ENCODE results near the gene MEF2A. TPM values are rescaled to one million over a fixed set of nuclear protein-coding genes. Genes with fewer than 3 reads are reported as not detected.

Gene MEF2A
- total RNA-seq (2021; ENCODE audit: unreplicated experiment) (29.6 TPM), Bru-seq, nascent RNA (percentile 92 among the genes with signal in this experiment), BruChase-seq, experiment 1, labeled RNA remaining after a 6-hour chase (percentile 81 among the genes with signal in this experiment), BruChase-seq, experiment 2, labeled RNA remaining after a 2-hour chase (percentile 82 among the genes with signal in this experiment)
- 15.3 and 15.5 TPM in 2 replicates for polyA plus RNA-seq (2012)
- long read RNA-seq, full-length matches to known transcripts, result 13 of 32 reads
- long read RNA-seq, partial matches to known transcripts, result 8 of 32 reads
- long read RNA-seq, other reads (novel, unspliced or antisense), result 11 of 32 reads

GRCh38 chr15:99565299-99566156 is at the start of gene MEF2A:
TSS of gene MEF2A (plus strand) at chr15:99565984. CDS start at chr15:99633120, 67,136 bp downstream.
- H3K36me3 ChIP-seq (ENCODE audit: control insufficient read depth in 1 of 2, insufficient read depth in 2 of 2, low read length in 2 of 2), result no peaks in the 10 kb centered on the region
- POLR2A ChIA-PET, result interaction anchor here (0.7 to 1.2 kb wide), 2 partner anchors 9 to 11 kb away, joined by 3 to 4 read pairs; no protein-coding TSS in a partner anchor
- H3K79me2 ChIP-seq (ENCODE audit: insufficient read depth, low read length), result peaks cover 42% of the 10 kb centered on the region
- peak within 1 kb of the TSS; percentile 88 for H3K4me2 ChIP-seq (ENCODE audit: low read length)
- DNase-seq (ENCODE audit: low read depth, low spot score) (peak; percentile 84), ATAC-seq (peak; percentile 83)
- no TSS peak for BruUV-seq (replicated peaks)
- H3K9ac ChIP-seq (ENCODE audit: low read length), result peak within 1 kb of the TSS; percentile 72
- RAD21 ChIA-PET (ENCODE audit: low non-redundant PET in 1 of 2, low total read pairs in 2 of 2, uncharacterized antibody in 2 of 2, unreplicated experiment in 2 of 2), result no interaction called here
- peaks cover 8% of the 10 kb centered on the region; the same call in 1 of the 2 replicates for H4K20me1 ChIP-seq (ENCODE audit: insufficient read depth)
- peaks cover 3% of the 10 kb centered on the region; the same call in 1 of the 2 replicates for H3K27me3 ChIP-seq (ENCODE audit: insufficient read depth, low read length)
- H3K27ac ChIP-seq (ENCODE audit: low read depth, low read length), result peak within 1 kb of the TSS; percentile 80
- no peaks in the 10 kb centered on the region for H3K9me2 ChIP-seq (ENCODE audit: insufficient read depth)
- peak within 1 kb of the TSS; percentile 75 for H2AFZ ChIP-seq (ENCODE audit: low read depth, low read length, poor library complexity, severe bottlenecking)
- intact Hi-C loops (cut with micrococcal nuclease), result loop anchor here (5.0 kb wide), 1 partner anchor 137 kb away; no protein-coding TSS in a partner anchor
- peaks cover 6 to 15% of the 10 kb centered on the region in 2 experiments; a peak in 3 of 4 replicates for H3K4me1 ChIP-seq (ENCODE audit: control insufficient read depth in 1 of 2, insufficient read depth in 2 of 2, low read length in 2 of 2)
- CTCF ChIA-PET, result interaction anchor here (0.6 to 0.7 kb wide), 2 partner anchors 118 to 139 kb away, joined by 3 read pairs; no protein-coding TSS in a partner anchor
- H3K9me3 ChIP-seq (ENCODE audit: control insufficient read depth in 1 of 2, insufficient read depth in 1 of 2, low read depth in 1 of 2, low read length in 2 of 2), result no peaks in the 10 kb centered on the region
- H3K4me3 ChIP-seq (replicated peaks in 1 of 2; ENCODE audit: low read depth in 1 of 2, low read length in 2 of 2), result peak within 1 kb of the TSS; percentile 68 to 80
- TF ChIP-seq TCF7L2 (IDR thresholded peaks at IDR 0.05; ENCODE audit: borderline replicate concordance, extremely low read depth, insufficient read depth, insufficient read length), result peak; percentile 45
- 0 out of 2 replicates have a peak, but pooled peaks have one; percentile 77 for TF ChIP-seq CBX3 (IDR thresholded peaks at IDR 0.05; ENCODE audit: low read depth)
- peak; percentile 40 for TF ChIP-seq POLR2A (IDR thresholded peaks at IDR 0.05; ENCODE audit: borderline replicate concordance, extremely low read depth, insufficient read depth, insufficient read length)
- TF ChIP-seq JUND (IDR thresholded peaks at IDR 0.05), result 0 out of 2 replicates have a peak, but pooled peaks have one; percentile 9
- TF ChIP-seq SP1 (IDR thresholded peaks at IDR 0.05; ENCODE audit: low read depth), result peak; percentile 46; the same call in 1 of the 2 replicates
- peak; percentile 45; the same call in 1 of the 2 replicates for TF ChIP-seq ZFX (IDR thresholded peaks at IDR 0.05)
- TF ChIP-seq CTCF (IDR thresholded peaks at IDR 0.05 in 2 of 3, conservative IDR thresholded peaks at IDR 0.05 in 1 of 3; ENCODE audit: borderline replicate concordance in 1 of 3, insufficient read depth in 1 of 3, low read depth in 2 of 3, low read length in 2 of 3), result no peak
- TF ChIP-seq ELF1 (IDR thresholded peaks at IDR 0.05; ENCODE audit: borderline replicate concordance, low read depth), result peak; percentile 50; the same call in 1 of the 2 replicates
- TF ChIP-seq, protein P1, sequence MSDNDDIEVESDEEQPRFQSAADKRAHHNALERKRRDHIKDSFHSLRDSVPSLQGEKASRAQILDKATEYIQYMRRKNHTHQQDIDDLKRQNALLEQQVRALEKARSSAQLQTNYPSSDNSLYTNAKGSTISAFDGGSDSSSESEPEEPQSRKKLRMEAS (IDR thresholded peaks at IDR 0.05), result peak; percentile 96
- no peak for TF ChIP-seq EZH2phosphoT487 (IDR thresholded peaks at IDR 0.05; ENCODE audit: borderline replicate concordance)
- no peak for TF ChIP-seq FOSL1 (IDR thresholded peaks at IDR 0.05; ENCODE audit: low read depth)
- no peak for TF ChIP-seq REST (IDR thresholded peaks at IDR 0.05; ENCODE audit: low read depth)
- TF ChIP-seq POLR2AphosphoS5 (IDR thresholded peaks at IDR 0.05; ENCODE audit: low read depth, low read length), result peak; percentile 94
- TF ChIP-seq, protein P2, sequence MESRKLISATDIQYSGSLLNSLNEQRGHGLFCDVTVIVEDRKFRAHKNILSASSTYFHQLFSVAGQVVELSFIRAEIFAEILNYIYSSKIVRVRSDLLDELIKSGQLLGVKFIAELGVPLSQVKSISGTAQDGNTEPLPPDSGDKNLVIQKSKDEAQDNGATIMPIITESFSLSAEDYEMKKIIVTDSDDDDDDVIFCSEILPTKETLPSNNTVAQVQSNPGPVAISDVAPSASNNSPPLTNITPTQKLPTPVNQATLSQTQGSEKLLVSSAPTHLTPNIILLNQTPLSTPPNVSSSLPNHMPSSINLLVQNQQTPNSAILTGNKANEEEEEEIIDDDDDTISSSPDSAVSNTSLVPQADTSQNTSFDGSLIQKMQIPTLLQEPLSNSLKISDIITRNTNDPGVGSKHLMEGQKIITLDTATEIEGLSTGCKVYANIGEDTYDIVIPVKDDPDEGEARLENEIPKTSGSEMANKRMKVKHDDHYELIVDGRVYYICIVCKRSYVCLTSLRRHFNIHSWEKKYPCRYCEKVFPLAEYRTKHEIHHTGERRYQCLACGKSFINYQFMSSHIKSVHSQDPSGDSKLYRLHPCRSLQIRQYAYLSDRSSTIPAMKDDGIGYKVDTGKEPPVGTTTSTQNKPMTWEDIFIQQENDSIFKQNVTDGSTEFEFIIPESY (IDR thresholded peaks at IDR 0.05; ENCODE audit: extremely low read depth, insufficient replicate concordance, low read length), result peak; percentile 26
- TF ChIP-seq YY1 (IDR thresholded peaks at IDR 0.05; ENCODE audit: extremely low read depth, insufficient replicate concordance, low read depth, low read length), result peak; percentile 34
